GM12878 (cell line): Measurements from ENCODE around the gene IL3. TPM values are rescaled to one million over a fixed set of nuclear protein-coding genes. Genes with fewer than 3 reads are reported as not detected.

Experiments
- ATAC-seq: fragments of 200-7000 bp; cut with Tn5 transposase; 3 replicates; pipeline ENCODE4 v1.9.1; 2020; ENCODE audit warnings: mild to moderate bottlenecking, moderate library complexity
- BruUV-seq: library from RNA; stranded (reverse); fragments of 400-500 nt; replicated peaks from 2 replicates; lab custom pipeline; 2021; lab: Mats Ljungman, UMichigan
- CTCF ChIA-PET: fragments of 300-600 bp; sonication (Branson Sonifier 250); formaldehyde crosslinking; extraction: SDS; loops from one replicate; lab custom pipeline; 2021; ENCODE audit warnings: inconsistent platforms; lab: Yijun Ruan, JAX
- POLR2A ChIA-PET: fragments of 350-600 bp; formaldehyde crosslinking; extraction: SDS; loops from one replicate; lab custom pipeline; 2021; ENCODE audit warnings: inconsistent platforms; lab: Charles Lee
- RAD21 ChIA-PET: fragments of 300-600 bp; sonication (Branson Sonifier 250); formaldehyde crosslinking; loops from one replicate; lab custom pipeline; 2023; ENCODE audit warnings: antibody characterized with exemption; ENCODE audit not compliant: unreplicated experiment; lab: Charles Lee
- SMC1A ChIA-PET: fragments of 300-600 bp; sonication (Branson Sonifier 250); formaldehyde crosslinking; loops from one replicate; lab custom pipeline; 2023; ENCODE audit not compliant: unreplicated experiment, uncharacterized antibody; lab: Charles Lee
- DNase-seq: peaks from one replicate; pipeline ENCODE4 v3.0.0-alpha.2; 2011; ENCODE audit warnings: low read depth, low spot score
- FAIRE-seq: peaks from 3 replicates; lab custom pipeline; 2011; peaks lifted over from hg19 to GRCh38; lab: Jason Lieb, UNC
- H2AFZ ChIP-seq: 2 replicates; pipeline ENCODE4 v1.6.0; 2011; ENCODE audit warnings: low read depth, low read length, control low read depth; ENCODE audit not compliant: control insufficient read depth
- H3K27ac ChIP-seq: 2 replicates; pipeline ENCODE4 v1.5.1; 2011; ENCODE audit warnings: control low read depth; ENCODE audit not compliant: control insufficient read depth, insufficient read depth
- H3K27me3 ChIP-seq, 2 experiments: replicated peaks in 1 of 2; 2 replicates each; pipeline versions ENCODE4 v1.6.0 to v1.6.1; 2011; ENCODE audit warnings: low read length in 1 of 2; ENCODE audit not compliant: control insufficient read depth in 2 of 2, insufficient read depth in 2 of 2
- H3K36me3 ChIP-seq, 2 experiments: 2 replicates each; pipeline ENCODE4 v1.5.1; 2011; ENCODE audit warnings: low read length in 1 of 2; ENCODE audit not compliant: control insufficient read depth in 2 of 2, insufficient read depth in 2 of 2
- H3K4me1 ChIP-seq: 2 replicates; pipeline ENCODE4 v1.6.1; 2011; ENCODE audit warnings: mild to moderate bottlenecking, low read length, moderate library complexity, mixed read lengths; ENCODE audit not compliant: control insufficient read depth, insufficient read depth
- H3K4me2 ChIP-seq: 2 replicates; pipeline ENCODE4 v1.6.0; 2011; ENCODE audit warnings: control low read depth; ENCODE audit not compliant: control insufficient read depth, insufficient read depth
- H3K4me3 ChIP-seq: fragments of 200-600 bp; sonication (generic); 2 replicates; pipeline ENCODE4 v1.5.1; 2016
- H3K79me2 ChIP-seq: 2 replicates; pipeline ENCODE4 v1.6.0; 2011; ENCODE audit warnings: low read length; ENCODE audit not compliant: control insufficient read depth, insufficient read depth
- H3K9ac ChIP-seq: 2 replicates; pipeline ENCODE4 v1.8.0; 2011; ENCODE audit warnings: low read length, control low read depth, mixed read lengths; ENCODE audit not compliant: control insufficient read depth, insufficient read depth
- H3K9me3 ChIP-seq: replicated peaks from 3 replicates; pipeline ENCODE4 v1.5.1; 2011; ENCODE audit warnings: mild to moderate bottlenecking, low read length; ENCODE audit not compliant: control insufficient read depth, insufficient read depth
- H4K20me1 ChIP-seq: 2 replicates; pipeline ENCODE4 v1.6.0; 2011; ENCODE audit not compliant: control insufficient read depth, insufficient read depth
- CHD1 ChIP-seq: IDR thresholded peaks from 2 replicates; pipeline ENCODE4 v1.6.1; 2012; ENCODE audit warnings: low read depth, low read length, improper control_type of control experiment
- CHD2 ChIP-seq: IDR thresholded peaks from 2 replicates; pipeline ENCODE4 v1.6.1; 2011; ENCODE audit warnings: low read depth, low read length, improper control_type of control experiment, borderline replicate concordance
- CHD4 ChIP-seq: fragments of 200-600 bp; sonication (generic); IDR thresholded peaks from 2 replicates; pipeline ENCODE4 v1.6.1; 2016; ENCODE audit warnings: mild to moderate bottlenecking
- CREB1 ChIP-seq: IDR thresholded peaks from 2 replicates; pipeline ENCODE4 v1.6.1; 2012; ENCODE audit warnings: low read depth, mild to moderate bottlenecking, inconsistent platforms
- DPF2 ChIP-seq: fragments of 450-650 bp; IDR thresholded peaks from 2 replicates; pipeline ENCODE4 v1.6.1; 2017; ENCODE audit warnings: mild to moderate bottlenecking
- HDAC2 ChIP-seq: fragments of 200-600 bp; sonication (generic); IDR thresholded peaks from 2 replicates; pipeline ENCODE4 v1.6.1; 2017
- IKZF2 ChIP-seq, 2 experiments: fragments of 450-650 bp; IDR thresholded peaks; 2 replicates each; pipeline ENCODE4 v1.6.1; 2017; ENCODE audit warnings: mild to moderate bottlenecking in 2 of 2, moderate library complexity in 2 of 2
- JUNB ChIP-seq: IDR thresholded peaks from 2 replicates; pipeline ENCODE4 v1.6.1; 2016; ENCODE audit warnings: antibody characterized with exemption, mild to moderate bottlenecking
- MTA3 ChIP-seq: IDR thresholded peaks from 2 replicates; pipeline ENCODE4 v1.6.1; 2012; ENCODE audit warnings: low read length, inconsistent platforms, borderline replicate concordance
- PAX5 ChIP-seq: IDR thresholded peaks from 2 replicates; pipeline ENCODE4 v1.6.1; 2011; ENCODE audit warnings: low read depth, low read length, borderline replicate concordance
- PAX8 ChIP-seq: fragments of 450-650 bp; IDR thresholded peaks from 2 replicates; pipeline ENCODE4 v1.6.1; 2017; ENCODE audit warnings: mild to moderate bottlenecking, moderate library complexity
- RCOR1 ChIP-seq: conservative IDR thresholded peaks from 2 replicates; pipeline ENCODE4 v1.6.1; 2012; ENCODE audit warnings: low read depth, low read length, improper control_type of control experiment
- SIX5 ChIP-seq: IDR thresholded peaks from 2 replicates; pipeline ENCODE4 v1.6.1; 2011; ENCODE audit warnings: mild to moderate bottlenecking, low read depth, low read length, moderate library complexity; ENCODE audit not compliant: severe bottlenecking
- SMC3 ChIP-seq: IDR thresholded peaks from 2 replicates; pipeline ENCODE4 v1.6.1; 2011; ENCODE audit warnings: low read length, improper control_type of control experiment, borderline replicate concordance
- TCF3 ChIP-seq: IDR thresholded peaks from 2 replicates; pipeline ENCODE4 v1.6.1; 2012; ENCODE audit warnings: low read depth, mild to moderate bottlenecking, low read length, borderline replicate concordance; ENCODE audit not compliant: insufficient read depth
- ZNF207 ChIP-seq: fragments of 450-650 bp; IDR thresholded peaks from 2 replicates; pipeline ENCODE4 v1.6.1; 2014; ENCODE audit warnings: antibody characterized with exemption, mild to moderate bottlenecking, borderline replicate concordance
- WGBS: methylation state at CpG from one replicate; pipeline ENCODE4 v1.1.6; 2016; ENCODE audit warnings: low lambda C conversion rate; ENCODE audit not compliant: insufficient replicate concordance, insufficient coverage; ENCODE audit errors: missing lambda C conversion rate; 5-methylcytosine and 5-hydroxymethylcytosine counted together
- in situ Hi-C: fragments of 300-500 bp; cut with MboI; formaldehyde crosslinking; loops from 9 replicates; pipeline ENCODE4 v1.14.3; 2018; ENCODE audit warnings: mixed read lengths
- intact Hi-C: fragments of 100-400 bp; cut with micrococcal nuclease; formaldehyde crosslinking; loops from one replicate; pipeline ENCODE4 v1.14.2; 2022; ENCODE audit not compliant: unreplicated experiment
- polyA plus RNA-seq, 11 experiments: library from polyadenylated mRNA; depleted of rRNA in 4 of 11; unstranded in 6 of 11; stranded (reverse) in 5 of 11; fragments of >200 nt; fragmentation: Nextera tagmentation in 4 of 11; fragmentation: Illumina TruSeq in 1 of 11; extraction: Ambion mirVana in 4 of 11; extraction: Trizol in 1 of 11; gene quantifications; 1 replicate in 1 of 11; 2 replicates in 10 of 11; pipeline versions ENCODE4 v1.2.1 to v1.2.3, GENCODE V29; 2011 to 2016; ENCODE audit warnings: inconsistent platforms in 2 of 11, missing spikeins in 2 of 11, low read depth in 1 of 11
- total RNA-seq, 4 experiments: library from RNA; depleted of rRNA in 3 of 4; stranded (reverse); fragments of >200 nt in 3 of 4; fragmentation: Illumina TruSeq in 1 of 4; extraction: Trizol in 1 of 4; gene quantifications; 2 replicates each; pipeline versions ENCODE4 v1.2.1 to v1.2.3, GENCODE V29; 2013 to 2021
- TF ChIP-seq, protein P1 (sequence below): IDR thresholded peaks from 2 replicates; pipeline ENCODE4 v1.6.1; 2012; ENCODE audit warnings: low read depth, low read length, improper control_type of control experiment
- TF ChIP-seq, protein P2 (sequence below): IDR thresholded peaks from 2 replicates; pipeline ENCODE4 v1.6.1; 2012; ENCODE audit warnings: low read depth, low read length, improper control_type of control experiment

The IL3 gene
- total and polyA plus RNA-seq, 10 of the 15 experiments (the other 5 are each of a cell fraction or from before 2014, with no cell fraction given): not detected

DNA sequence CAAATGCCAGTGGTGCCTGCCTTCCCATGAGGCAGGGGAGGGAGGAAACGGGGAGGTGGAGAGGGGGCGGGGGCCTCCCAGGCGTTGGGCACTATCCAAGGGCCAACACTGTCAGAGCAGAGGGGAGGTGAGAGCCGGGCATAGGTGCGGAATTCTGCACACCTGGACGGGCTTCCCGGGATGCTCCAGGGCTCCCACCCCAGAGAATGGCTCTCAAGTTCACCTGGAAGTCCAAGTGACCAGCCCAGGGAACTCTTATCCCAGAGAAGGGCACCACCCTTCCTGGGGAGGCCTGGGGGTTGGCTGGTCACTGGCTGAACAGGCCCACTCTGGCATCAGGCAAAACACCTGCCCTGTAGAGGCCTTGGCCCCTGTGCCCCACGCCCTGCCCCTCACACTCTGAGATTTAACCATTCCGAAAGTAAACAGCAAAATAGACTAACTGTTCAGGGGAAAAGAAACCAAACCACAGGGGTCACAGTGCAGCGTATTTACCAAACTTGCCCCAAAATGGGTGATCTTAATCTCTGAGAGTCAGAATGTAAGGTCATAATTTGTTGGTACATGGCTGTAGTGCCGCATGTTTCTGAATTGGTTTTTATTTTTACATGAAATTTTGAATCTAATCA is 15.9 kb downstream of the IL3 start:
- no TSS peak for BruUV-seq
- POLR2A ChIA-PET: no interaction called here
- DNase-seq (no peak), ATAC-seq (no peak), FAIRE-seq (no peak)
- CTCF ChIA-PET: interaction anchor here (0.9 kb wide), 1 partner anchor 60 kb away, joined by 3 read pairs; no protein-coding TSS in a partner anchor
- Histone ChIP-seq H2AFZ (no peak overlapping the region), H3K36me3 (no peaks in the 10 kb centered on the region), H3K27ac (no peak overlapping the region), H4K20me1 (no peaks in the 10 kb centered on the region), H3K9ac (no peak overlapping the region), H3K4me1 (no peaks in the 10 kb centered on the region), H3K27me3 (no peaks in the 10 kb centered on the region), H3K9me3 (no peaks in the 10 kb centered on the region), H3K79me2 (no peaks in the 10 kb centered on the region), H3K4me2 (no peak overlapping the region), H3K4me3 (no peak overlapping the region)
- TF ChIP-seq SIX5 (no peak), CHD1 (no peak), CHD4 (no peak), PAX8 (no peak), SMC3 (no peak), DPF2 (no peak), CHD2 (no peak), MTA3 (no peak), TCF3 (no peak), JUNB (no peak), RCOR1 (no peak), IKZF2 (IDR thresholded peaks at IDR 0.05) (no peak), PAX5 (no peak), ZNF207 (no peak), CREB1 (no peak), HDAC2 (no peak)
- TF ChIP-seq, protein P1, sequence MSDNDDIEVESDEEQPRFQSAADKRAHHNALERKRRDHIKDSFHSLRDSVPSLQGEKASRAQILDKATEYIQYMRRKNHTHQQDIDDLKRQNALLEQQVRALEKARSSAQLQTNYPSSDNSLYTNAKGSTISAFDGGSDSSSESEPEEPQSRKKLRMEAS: no peak
- TF ChIP-seq, protein P2, sequence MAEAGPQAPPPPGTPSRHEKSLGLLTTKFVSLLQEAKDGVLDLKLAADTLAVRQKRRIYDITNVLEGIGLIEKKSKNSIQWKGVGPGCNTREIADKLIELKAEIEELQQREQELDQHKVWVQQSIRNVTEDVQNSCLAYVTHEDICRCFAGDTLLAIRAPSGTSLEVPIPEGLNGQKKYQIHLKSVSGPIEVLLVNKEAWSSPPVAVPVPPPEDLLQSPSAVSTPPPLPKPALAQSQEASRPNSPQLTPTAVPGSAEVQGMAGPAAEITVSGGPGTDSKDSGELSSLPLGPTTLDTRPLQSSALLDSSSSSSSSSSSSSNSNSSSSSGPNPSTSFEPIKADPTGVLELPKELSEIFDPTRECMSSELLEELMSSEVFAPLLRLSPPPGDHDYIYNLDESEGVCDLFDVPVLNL: no peak
- SMC1A ChIA-PET: no interaction called here
- RAD21 ChIA-PET: no interaction called here
- in situ Hi-C loops: loop anchor here (10.0 kb wide), 1 partner anchor 428 kb away; no protein-coding TSS in a partner anchor
- intact Hi-C loops: no loop called here
- WGBS: 81% methylated on average over 11 of the region's 11 CpGs
